ENCODE data around the gene SMAD6. TPM values are rescaled to one million over a fixed set of nuclear protein-coding genes. Genes with fewer than 3 reads are reported as not detected.

SMAD6 gene
- total and polyA plus RNA-seq, 2 experiments from 2014 or later: 1.6 to 15.7 TPM

DNA sequence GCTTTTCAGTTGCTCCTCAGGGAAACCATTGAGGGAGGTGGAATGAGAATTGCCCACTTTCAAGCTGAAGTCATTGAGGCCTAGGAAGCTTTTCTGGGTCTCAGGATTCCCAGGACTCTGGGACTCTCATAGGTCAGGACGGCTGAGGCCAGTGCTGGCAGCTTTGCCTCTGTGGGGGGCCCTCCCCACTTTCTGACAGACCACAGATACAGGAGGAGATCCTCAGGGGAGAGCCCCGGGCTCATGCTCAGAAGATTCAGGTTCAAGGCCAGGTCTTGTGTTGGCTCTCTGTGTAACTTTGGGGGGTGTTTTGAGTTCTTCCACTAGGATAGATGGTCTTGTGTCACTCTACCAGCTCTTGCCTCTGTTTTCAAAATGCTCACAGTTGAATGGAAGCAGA is 50.0 kb downstream of the SMAD6 start:
- Histone ChIP-seq H4K20me1 (replicated peaks; ENCODE audit: insufficient read depth) (no peaks in the 10 kb centered on the region), H3K4me1 (ENCODE audit: insufficient read depth) (peaks cover 39% of the 10 kb centered on the region), H3K4me2 (no peak overlapping the region), H3K9me2 (ENCODE audit: insufficient read depth) (no peaks in the 10 kb centered on the region), H3K36me3 (ENCODE audit: insufficient read depth) (peaks cover 4% of the 10 kb centered on the region; the same call in 1 of the 2 replicates), H3K27me3 (ENCODE audit: insufficient read depth) (no peaks in the 10 kb centered on the region), H3F3A (replicated peaks; ENCODE audit: low read depth) (peaks cover 7% of the 10 kb centered on the region; the same call in 1 of the 2 replicates), H3K4me3 (no peak overlapping the region), H3K79me2 (replicated peaks; ENCODE audit: insufficient read depth) (no peaks in the 10 kb centered on the region), H3K27ac (ENCODE audit: low read depth) (no peak overlapping the region), H2AFZ (no peak overlapping the region)
- Mint-ChIP-seq H3K36me3 (ENCODE audit: low read depth) (peaks cover 13% of the 10 kb centered on the region), H3K27me3 (ENCODE audit: insufficient read depth, low read depth, poor library complexity) (peaks cover 16% of the 10 kb centered on the region), H3K9me3 (peaks cover 7% of the 10 kb centered on the region; the same call in 2 of the 3 replicates), H3K27ac (no peak overlapping the region), H3K4me1 (peaks cover 42% of the 10 kb centered on the region), H3K4me3 (no peak overlapping the region)
- DNase-seq (ENCODE audit: low spot score) (no peak), ATAC-seq (no peak)
- TF ChIP-seq EZH2 (IDR thresholded peaks at IDR 0.05; ENCODE audit: low read depth, unreplicated experiment) (no peak), POLR2AphosphoS5 (IDR thresholded peaks at IDR 0.05; ENCODE audit: low read depth) (no peak)

DNA sequence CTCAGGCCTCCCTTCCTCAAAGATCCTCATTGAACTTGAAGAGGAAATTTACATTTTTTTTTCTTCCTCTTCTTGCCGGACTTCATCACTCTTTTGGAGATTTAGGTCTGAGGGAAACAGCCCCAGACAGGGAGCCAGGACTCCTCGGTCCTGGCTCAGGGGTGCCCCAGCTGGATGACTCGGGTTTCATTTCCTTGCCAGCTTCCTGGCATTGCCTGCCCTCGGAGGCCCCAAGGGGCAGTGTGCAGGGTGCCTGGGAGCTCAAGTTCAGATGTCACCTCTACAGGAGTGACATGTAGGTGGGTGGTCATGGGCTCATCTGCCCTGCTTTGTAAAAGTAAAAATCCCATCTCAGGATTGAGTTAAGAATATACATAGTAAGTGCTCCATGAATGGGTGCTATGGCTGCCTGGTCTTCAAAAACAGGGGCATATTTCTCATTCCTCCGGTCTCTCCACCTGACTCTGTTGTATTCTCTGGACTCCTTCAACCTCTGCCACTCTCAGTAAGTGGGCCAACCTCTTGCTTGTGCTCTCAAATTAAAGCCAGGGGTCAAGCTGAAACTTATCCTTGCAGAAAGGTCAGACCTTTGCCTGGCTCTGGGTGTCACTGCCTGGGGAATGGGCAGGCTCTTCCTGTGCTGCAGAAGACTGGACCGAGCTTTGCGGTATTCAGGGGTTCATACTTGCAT is 51.8 kb downstream of the SMAD6 start:
- peaks cover 7% of the 10 kb centered on the region; the same call in 2 of the 3 replicates for H3K9me3 Mint-ChIP-seq
- TF ChIP-seq NANOG (IDR thresholded peaks at IDR 0.05; ENCODE audit: borderline replicate concordance) (no peak), EZH2phosphoT487 (IDR thresholded peaks at IDR 0.05; ENCODE audit: unreplicated experiment) (no peak), CREB1 (CRISPR knock-in tag; IDR thresholded peaks at IDR 0.05; ENCODE audit: low read depth) (no peak)
- TF ChIP-seq, protein P1, sequence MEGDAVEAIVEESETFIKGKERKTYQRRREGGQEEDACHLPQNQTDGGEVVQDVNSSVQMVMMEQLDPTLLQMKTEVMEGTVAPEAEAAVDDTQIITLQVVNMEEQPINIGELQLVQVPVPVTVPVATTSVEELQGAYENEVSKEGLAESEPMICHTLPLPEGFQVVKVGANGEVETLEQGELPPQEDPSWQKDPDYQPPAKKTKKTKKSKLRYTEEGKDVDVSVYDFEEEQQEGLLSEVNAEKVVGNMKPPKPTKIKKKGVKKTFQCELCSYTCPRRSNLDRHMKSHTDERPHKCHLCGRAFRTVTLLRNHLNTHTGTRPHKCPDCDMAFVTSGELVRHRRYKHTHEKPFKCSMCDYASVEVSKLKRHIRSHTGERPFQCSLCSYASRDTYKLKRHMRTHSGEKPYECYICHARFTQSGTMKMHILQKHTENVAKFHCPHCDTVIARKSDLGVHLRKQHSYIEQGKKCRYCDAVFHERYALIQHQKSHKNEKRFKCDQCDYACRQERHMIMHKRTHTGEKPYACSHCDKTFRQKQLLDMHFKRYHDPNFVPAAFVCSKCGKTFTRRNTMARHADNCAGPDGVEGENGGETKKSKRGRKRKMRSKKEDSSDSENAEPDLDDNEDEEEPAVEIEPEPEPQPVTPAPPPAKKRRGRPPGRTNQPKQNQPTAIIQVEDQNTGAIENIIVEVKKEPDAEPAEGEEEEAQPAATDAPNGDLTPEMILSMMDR (conservative IDR thresholded peaks at IDR 0.05; ENCODE audit: low read depth in 2 of 2): no peak
- no peak overlapping the region for H3K4me2 ChIP-seq
- H3K4me3 ChIP-seq: no peak overlapping the region
- no peaks in the 10 kb centered on the region for H3K79me2 ChIP-seq (replicated peaks; ENCODE audit: insufficient read depth)
- ATAC-seq (no peak), DNase-seq (ENCODE audit: low spot score) (no peak)
- no peak overlapping the region for H3K27ac Mint-ChIP-seq
- H3K36me3 Mint-ChIP-seq (ENCODE audit: low read depth): peaks cover 13% of the 10 kb centered on the region
- H4K20me1 ChIP-seq (replicated peaks; ENCODE audit: insufficient read depth): no peaks in the 10 kb centered on the region
- H3K9me2 ChIP-seq (ENCODE audit: insufficient read depth): no peaks in the 10 kb centered on the region
- no peak overlapping the region for H3K4me3 Mint-ChIP-seq
- H3K27me3 Mint-ChIP-seq (ENCODE audit: insufficient read depth, low read depth, poor library complexity): peaks cover 16% of the 10 kb centered on the region
- H3K4me1 ChIP-seq (ENCODE audit: insufficient read depth): peaks cover 25% of the 10 kb centered on the region
- peaks cover 25% of the 10 kb centered on the region for H3K4me1 Mint-ChIP-seq
- H3K27ac ChIP-seq (ENCODE audit: low read depth): no peak overlapping the region
- H3K36me3 ChIP-seq (ENCODE audit: insufficient read depth): peaks cover 4% of the 10 kb centered on the region; the same call in 1 of the 2 replicates
- no peaks in the 10 kb centered on the region for H3K27me3 ChIP-seq (ENCODE audit: insufficient read depth)
- peaks cover 5% of the 10 kb centered on the region; the same call in 1 of the 2 replicates for H3F3A ChIP-seq (replicated peaks; ENCODE audit: low read depth)
- no peak overlapping the region for H2AFZ ChIP-seq

DNA sequence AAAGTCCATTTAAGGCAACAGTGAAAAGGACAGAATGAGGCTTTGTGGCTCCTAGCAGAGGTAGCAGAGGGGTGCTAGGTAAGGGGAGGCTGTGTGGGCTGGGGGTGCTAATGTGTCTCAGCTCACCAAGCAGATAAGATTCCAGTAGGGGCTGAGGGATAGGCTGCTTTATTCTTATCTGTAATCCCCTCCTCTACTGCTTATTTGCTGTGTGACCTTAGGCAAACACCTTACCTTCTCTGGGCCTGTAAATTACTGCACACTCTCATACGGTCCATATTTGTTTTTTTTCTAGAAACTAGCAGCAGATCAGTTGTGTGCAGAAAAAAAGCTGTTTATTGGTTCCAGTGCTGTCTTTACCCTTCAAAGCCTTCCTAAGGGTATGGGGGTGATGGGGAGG is 52.8 kb downstream of the SMAD6 start:
- Histone ChIP-seq H3K36me3 (ENCODE audit: insufficient read depth) (peaks cover 4% of the 10 kb centered on the region; the same call in 1 of the 2 replicates), H3K79me2 (replicated peaks; ENCODE audit: insufficient read depth) (no peaks in the 10 kb centered on the region), H3K27ac (ENCODE audit: low read depth) (no peak overlapping the region), H4K20me1 (replicated peaks; ENCODE audit: insufficient read depth) (no peaks in the 10 kb centered on the region; the same call in 1 of the 2 replicates), H2AFZ (no peak overlapping the region), H3K4me2 (no peak overlapping the region), H3K4me3 (no peak overlapping the region), H3K4me1 (ENCODE audit: insufficient read depth) (peaks cover 16% of the 10 kb centered on the region), H3F3A (replicated peaks; ENCODE audit: low read depth) (no peaks in the 10 kb centered on the region), H3K27me3 (ENCODE audit: insufficient read depth) (no peaks in the 10 kb centered on the region), H3K9me2 (ENCODE audit: insufficient read depth) (no peaks in the 10 kb centered on the region)
- ATAC-seq (no peak), DNase-seq (ENCODE audit: low spot score) (no peak)
- Mint-ChIP-seq H3K4me3 (no peak overlapping the region), H3K4me1 (peaks cover 15% of the 10 kb centered on the region), H3K36me3 (ENCODE audit: low read depth) (peaks cover 13% of the 10 kb centered on the region), H3K27ac (no peak overlapping the region), H3K9me3 (peaks cover 7% of the 10 kb centered on the region; the same call in 2 of the 3 replicates), H3K27me3 (ENCODE audit: insufficient read depth, low read depth, poor library complexity) (peaks cover 12% of the 10 kb centered on the region)
- TF ChIP-seq ZNF114 (CRISPR knock-in tag; IDR thresholded peaks at IDR 0.05) (no peak), EZH2 (IDR thresholded peaks at IDR 0.05; ENCODE audit: low read depth, unreplicated experiment) (no peak), POLR2AphosphoS5 (IDR thresholded peaks at IDR 0.05; ENCODE audit: low read depth) (no peak)
- TF ChIP-seq, protein P1 (conservative IDR thresholded peaks at IDR 0.05; ENCODE audit: low read depth in 2 of 2): no peak
- TF ChIP-seq, protein P2, sequence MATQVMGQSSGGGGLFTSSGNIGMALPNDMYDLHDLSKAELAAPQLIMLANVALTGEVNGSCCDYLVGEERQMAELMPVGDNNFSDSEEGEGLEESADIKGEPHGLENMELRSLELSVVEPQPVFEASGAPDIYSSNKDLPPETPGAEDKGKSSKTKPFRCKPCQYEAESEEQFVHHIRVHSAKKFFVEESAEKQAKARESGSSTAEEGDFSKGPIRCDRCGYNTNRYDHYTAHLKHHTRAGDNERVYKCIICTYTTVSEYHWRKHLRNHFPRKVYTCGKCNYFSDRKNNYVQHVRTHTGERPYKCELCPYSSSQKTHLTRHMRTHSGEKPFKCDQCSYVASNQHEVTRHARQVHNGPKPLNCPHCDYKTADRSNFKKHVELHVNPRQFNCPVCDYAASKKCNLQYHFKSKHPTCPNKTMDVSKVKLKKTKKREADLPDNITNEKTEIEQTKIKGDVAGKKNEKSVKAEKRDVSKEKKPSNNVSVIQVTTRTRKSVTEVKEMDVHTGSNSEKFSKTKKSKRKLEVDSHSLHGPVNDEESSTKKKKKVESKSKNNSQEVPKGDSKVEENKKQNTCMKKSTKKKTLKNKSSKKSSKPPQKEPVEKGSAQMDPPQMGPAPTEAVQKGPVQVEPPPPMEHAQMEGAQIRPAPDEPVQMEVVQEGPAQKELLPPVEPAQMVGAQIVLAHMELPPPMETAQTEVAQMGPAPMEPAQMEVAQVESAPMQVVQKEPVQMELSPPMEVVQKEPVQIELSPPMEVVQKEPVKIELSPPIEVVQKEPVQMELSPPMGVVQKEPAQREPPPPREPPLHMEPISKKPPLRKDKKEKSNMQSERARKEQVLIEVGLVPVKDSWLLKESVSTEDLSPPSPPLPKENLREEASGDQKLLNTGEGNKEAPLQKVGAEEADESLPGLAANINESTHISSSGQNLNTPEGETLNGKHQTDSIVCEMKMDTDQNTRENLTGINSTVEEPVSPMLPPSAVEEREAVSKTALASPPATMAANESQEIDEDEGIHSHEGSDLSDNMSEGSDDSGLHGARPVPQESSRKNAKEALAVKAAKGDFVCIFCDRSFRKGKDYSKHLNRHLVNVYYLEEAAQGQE (IDR thresholded peaks at IDR 0.05; ENCODE audit: unreplicated experiment): no peak
- TF ChIP-seq, protein P3, sequence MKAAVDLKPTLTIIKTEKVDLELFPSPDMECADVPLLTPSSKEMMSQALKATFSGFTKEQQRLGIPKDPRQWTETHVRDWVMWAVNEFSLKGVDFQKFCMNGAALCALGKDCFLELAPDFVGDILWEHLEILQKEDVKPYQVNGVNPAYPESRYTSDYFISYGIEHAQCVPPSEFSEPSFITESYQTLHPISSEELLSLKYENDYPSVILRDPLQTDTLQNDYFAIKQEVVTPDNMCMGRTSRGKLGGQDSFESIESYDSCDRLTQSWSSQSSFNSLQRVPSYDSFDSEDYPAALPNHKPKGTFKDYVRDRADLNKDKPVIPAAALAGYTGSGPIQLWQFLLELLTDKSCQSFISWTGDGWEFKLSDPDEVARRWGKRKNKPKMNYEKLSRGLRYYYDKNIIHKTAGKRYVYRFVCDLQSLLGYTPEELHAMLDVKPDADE (IDR thresholded peaks at IDR 0.05): no peak
